GM12864 (cell line): Measurements from ENCODE around the gene FAM111B.
A peak's percentile ranks its signal among the peaks of the same experiment; 100 is the strongest.
"Not testable (repeated sequence)": the region's sequence is repeated elsewhere in the genome, so short reads cannot be mapped to it uniquely, and the experiment has no call there.

Source experiments
- DNase-seq: peaks from one replicate; pipeline ENCODE4 v3.0.0-alpha.2; 2011; ENCODE audit warnings: low read depth
- H3K4me3 ChIP-seq: 2 replicates; pipeline ENCODE4 v1.5.1; 2011; ENCODE audit warnings: mild to moderate bottlenecking, low read depth, low read length, control low read depth
- TF ChIP-seq, protein P1 (sequence below): IDR thresholded peaks from 2 replicates; pipeline ENCODE4 v1.5.1; 2011; ENCODE audit warnings: low read depth, mild to moderate bottlenecking, moderate library complexity, low read length, control low read depth, inconsistent platforms; ENCODE audit errors: missing control alignments

The FAM111B gene

DNA sequence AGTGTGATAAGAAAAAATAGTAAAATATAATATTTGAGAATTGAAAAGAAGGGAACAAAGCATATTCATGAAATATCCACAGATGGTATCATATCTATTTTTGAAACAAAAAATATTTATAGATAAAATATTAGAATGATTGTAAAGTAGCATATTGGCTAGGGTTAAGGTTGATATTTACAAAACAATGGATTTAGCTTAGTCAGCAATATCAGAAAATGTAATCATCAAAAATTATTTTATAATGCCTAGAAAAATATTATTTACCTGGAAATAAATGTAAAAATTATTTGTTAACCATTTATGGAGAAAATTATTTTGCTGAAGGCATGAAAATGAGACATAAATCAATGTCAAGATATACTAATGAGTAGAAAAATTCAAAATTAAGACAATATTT, 12.8 kb downstream of the FAM111B start:
- TF ChIP-seq, protein P1, sequence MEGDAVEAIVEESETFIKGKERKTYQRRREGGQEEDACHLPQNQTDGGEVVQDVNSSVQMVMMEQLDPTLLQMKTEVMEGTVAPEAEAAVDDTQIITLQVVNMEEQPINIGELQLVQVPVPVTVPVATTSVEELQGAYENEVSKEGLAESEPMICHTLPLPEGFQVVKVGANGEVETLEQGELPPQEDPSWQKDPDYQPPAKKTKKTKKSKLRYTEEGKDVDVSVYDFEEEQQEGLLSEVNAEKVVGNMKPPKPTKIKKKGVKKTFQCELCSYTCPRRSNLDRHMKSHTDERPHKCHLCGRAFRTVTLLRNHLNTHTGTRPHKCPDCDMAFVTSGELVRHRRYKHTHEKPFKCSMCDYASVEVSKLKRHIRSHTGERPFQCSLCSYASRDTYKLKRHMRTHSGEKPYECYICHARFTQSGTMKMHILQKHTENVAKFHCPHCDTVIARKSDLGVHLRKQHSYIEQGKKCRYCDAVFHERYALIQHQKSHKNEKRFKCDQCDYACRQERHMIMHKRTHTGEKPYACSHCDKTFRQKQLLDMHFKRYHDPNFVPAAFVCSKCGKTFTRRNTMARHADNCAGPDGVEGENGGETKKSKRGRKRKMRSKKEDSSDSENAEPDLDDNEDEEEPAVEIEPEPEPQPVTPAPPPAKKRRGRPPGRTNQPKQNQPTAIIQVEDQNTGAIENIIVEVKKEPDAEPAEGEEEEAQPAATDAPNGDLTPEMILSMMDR: no peak
- no peak for DNase-seq
- no peak overlapping the region for H3K4me3 ChIP-seq

DNA sequence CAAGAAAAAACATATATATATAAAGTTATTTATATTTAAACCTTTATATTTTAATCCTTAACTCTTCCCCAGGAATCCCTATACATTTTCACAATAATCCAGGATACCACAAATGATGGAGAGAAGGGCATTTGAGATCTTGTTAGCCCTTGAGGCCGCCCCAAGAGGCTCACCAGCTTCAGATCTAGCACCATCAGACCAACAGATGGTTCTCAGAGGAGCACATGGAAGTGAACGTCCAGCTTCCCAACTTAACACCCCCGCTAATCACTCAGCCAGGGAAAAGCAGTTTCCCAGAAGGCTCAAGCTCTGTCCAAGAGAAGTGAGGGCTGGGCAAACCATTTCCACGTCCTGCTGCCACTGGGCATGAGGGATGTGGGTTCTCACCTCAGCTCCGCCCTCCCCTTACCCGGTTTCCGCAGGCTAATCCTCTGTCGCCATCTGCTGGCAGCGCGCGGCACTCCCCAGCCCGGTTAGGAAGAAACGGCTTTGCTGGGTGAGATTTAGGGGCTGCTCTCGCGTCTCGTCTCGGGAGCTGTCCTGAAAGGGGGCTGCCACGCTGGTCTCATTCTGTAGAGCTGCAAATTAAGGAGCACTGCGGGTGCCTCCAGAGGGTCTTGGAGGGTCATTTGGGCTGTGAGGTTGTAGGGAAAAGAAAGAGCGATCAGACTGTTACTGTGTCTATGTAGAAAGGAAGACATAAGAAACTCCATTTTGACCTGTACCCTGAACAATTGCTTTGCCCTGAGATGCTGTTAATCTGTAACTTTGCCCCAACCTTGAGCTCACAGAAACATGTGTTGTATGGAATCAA, 28.8 kb downstream of the FAM111B start:
- TF ChIP-seq, protein P1: peak; percentile 99
- H3K4me3 ChIP-seq: no peak overlapping the region
- DNase-seq: peak; percentile 49

DNA sequence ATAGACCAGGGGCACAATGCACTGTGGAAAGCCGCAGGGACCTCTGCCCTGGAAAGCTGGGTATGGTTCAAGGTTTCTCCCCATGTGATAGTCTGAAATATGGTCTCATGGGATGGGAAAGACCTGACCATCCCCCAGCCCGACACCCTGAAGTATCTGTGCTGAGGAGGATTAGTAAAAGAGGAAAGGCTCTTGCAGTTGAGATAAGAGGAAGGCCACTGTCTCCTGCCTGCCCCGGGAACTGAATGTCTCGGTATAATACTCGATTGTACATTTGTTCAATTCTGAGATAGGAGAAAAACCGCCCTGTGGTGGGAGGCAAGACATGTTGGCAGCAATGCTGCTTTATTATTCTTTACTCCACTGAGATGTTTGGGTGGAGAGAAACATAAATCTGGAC, 29.5 kb downstream of the FAM111B start:
- H3K4me3 ChIP-seq, DNase-seq: not testable (repeated sequence)

DNA sequence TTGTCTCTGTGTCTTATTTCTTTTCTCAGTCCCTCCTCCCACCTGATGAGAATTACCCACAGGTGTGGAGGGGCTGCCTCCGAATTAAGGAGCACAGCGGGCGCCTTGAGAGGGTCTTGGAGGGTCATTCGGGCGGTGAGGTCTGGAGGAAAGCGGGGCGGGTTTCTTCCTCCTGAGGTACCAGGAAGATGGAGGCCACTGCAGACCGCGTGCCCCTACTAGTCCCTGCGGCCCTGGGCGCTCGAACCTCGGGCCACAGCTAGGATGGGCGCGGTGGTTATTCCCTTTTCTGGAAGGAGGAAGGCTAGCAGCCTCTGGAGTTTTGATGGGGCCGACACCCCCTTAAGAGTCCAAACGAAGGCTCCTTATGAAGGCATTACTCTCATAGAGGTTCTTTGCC, 30.2 kb downstream of the FAM111B start:
- TF ChIP-seq, protein P1: no peak
- DNase-seq: no peak
- no peak overlapping the region for H3K4me3 ChIP-seq

DNA sequence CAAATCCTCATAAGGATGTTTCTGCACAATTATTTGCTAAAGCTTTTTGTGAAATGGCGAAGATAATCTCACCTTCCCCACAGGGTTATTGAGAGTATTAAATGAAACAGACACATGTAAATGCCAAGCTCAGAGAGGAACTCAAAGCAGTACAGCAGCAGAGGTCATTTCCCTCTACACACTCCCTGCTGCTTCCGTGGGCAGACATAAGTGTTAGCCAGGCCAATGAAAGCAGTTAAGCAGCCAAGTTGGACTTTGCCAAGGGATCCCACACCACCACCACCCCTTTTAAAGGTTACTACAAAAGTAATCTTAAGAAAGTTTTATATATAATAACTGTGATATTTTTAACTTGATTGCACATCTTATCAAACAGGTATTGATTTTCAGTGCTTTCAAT, 31.6 kb downstream of the FAM111B start:
- H3K4me3 ChIP-seq: no peak overlapping the region
- TF ChIP-seq, protein P1: no peak
- DNase-seq: no peak

DNA sequence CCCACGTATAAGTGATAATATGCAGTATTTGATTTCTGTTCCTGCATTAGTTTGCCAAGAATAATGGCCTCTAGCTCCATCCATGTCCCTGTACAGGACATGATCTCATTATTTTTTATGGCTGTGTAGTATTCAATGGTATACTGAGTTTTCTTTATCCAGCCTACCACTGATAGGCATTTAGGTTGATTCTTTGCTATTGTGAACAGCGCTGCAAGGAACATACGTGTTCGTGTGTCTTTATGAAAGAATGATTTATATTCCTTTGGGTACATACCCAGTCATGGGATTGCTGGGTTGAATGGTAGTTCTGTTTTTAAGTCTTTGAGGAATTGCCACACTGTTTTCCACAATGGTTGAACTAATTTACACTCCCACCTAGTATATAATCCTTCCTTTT, 34.2 kb downstream of the FAM111B start:
- no peak overlapping the region for H3K4me3 ChIP-seq
- TF ChIP-seq, protein P1: no peak
- no peak for DNase-seq

DNA sequence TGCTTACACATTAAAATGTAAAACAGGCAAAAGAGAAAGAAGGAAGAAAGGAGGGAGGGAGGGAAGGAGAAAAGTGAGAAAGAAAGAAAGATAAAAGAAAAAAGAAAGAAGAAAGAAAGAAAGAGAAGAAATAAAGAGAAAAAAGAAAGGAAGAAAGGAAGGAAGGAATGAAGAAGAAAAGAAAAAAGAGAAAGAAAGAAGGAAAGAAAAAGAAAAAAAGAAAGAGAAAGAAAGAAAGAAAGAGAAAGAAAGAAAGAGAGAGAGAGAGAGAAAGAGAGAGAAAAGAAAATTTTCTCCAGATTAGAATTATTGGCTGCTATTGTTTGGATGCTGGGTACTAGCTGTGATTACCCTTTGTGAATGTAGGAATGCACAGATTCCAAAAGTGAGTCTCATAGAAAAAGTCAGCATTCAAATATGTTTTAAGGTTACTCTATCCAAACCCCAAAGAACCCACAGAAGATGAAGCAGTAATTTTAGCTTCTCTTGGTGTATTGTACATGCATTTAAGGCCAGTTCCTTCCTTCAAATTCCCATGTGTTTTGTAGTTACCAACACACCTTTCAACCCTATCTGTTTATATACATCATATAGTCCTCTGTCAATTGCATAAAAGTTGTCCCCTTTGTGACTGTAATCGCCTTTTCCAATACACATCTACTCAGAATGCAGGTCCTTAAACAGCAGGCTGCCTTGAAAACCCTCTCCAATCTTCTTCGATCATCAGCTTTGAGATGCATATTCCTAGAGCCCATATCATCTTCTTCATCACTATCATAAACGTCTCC, 34.8 kb downstream of the FAM111B start:
- peak overlapping the region; percentile 85 for H3K4me3 ChIP-seq
- DNase-seq: no peak
- TF ChIP-seq, protein P1: no peak
